Measurements from ENCODE around the gene SSTR3. TPM values are rescaled to one million over a fixed set of nuclear protein-coding genes. Genes with fewer than 3 reads are reported as not detected.
A peak's percentile ranks its signal among the peaks of the same experiment; 100 is the strongest.

Gene SSTR3
- total and polyA plus RNA-seq, 5 donors = not detected

DNA sequence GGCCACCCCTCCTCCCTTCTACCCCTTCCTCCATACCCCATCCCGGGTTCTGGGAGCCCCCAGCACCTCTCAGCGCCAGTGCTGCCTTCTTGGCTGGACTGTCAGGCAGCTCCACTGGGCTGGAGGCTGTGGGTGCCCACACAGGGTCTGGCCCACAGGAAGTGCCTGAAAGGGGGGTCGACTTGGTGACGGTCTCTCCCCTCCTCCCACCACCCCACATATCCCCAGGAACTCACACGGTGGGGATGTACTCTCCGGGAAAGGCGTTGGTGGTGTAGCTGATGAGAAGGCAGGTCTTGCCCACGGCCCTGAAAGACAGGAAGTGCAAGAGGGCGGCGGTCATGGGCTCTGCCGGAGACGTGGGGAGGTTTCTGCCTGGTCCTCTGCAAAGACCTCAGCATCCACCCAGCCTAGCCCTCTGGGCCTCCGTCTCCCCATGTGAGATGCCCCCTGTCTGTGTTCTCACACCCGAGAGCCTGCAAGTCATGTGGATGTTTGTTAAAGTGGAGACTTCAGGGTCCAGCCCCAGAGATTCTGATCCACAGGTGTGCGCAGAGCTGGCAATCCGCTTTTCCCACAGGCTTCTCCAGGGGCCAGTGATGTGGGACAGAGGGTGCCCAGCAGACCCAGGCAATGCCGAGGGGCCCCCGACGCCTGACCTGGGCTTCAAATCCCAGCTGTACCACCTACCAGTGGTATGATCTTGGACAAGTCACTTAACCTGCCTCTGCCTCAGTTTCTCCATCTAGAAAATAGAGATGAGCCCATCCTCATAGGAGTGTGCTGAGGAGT is 29.3 kb upstream of the SSTR3 start:
- Histone ChIP-seq H3K27me3 (ENCODE audit: control insufficient read depth, insufficient read depth) (no peaks in the 10 kb centered on the region), H3K4me3 (ENCODE audit: low read length) (no peak overlapping the region), H3K9me3 (ENCODE audit: control insufficient read depth, low read length) (no peaks in the 10 kb centered on the region), H3K4me1 (ENCODE audit: control insufficient read depth, insufficient read depth, low read length) (no peaks in the 10 kb centered on the region), H3K27ac (ENCODE audit: low read length) (no peak overlapping the region)
- intact Hi-C loops (cut with DNase I) = no loop called here
- WGBS = 49% methylated on average over 19 of the region's 19 CpGs
- peak in 1 of 3 donors; percentile 51 for DNase-seq
- ATAC-seq = peak in 1 of 2 donors; percentile 46

DNA sequence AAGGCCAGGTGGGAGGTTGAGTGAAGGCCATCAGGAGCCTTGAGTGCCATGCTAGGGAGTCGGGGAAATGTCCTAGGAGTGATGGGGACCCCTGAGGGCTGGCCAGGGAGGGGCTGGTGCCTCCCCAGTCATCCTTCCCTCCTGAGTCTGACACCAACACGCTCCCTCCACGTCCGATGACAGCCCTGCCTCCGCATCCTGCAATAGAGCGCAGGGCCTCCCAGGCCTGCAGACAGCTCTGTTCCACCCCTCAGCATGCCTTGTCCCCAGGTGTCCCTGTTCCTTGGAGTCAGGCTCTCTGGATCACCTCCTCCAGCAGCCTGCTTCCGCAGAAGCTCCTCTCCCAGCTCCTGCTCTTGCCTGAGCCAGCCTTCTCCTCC is 28.7 kb upstream of the SSTR3 start:
- peak in 1 of 3 donors; percentile 19 for DNase-seq
- ATAC-seq = no peak
- Histone ChIP-seq H3K27me3 (ENCODE audit: control insufficient read depth, insufficient read depth) (no peaks in the 10 kb centered on the region), H3K4me3 (ENCODE audit: low read length) (no peak overlapping the region), H3K4me1 (ENCODE audit: control insufficient read depth, insufficient read depth, low read length) (no peaks in the 10 kb centered on the region), H3K27ac (ENCODE audit: low read length) (no peak overlapping the region), H3K9me3 (ENCODE audit: control insufficient read depth, low read length) (no peaks in the 10 kb centered on the region)
- intact Hi-C loops (cut with DNase I) = no loop called here
- WGBS = 79% methylated on average over 7 of the region's 7 CpGs

- intact Hi-C loops (cut with DNase I) = no loop called here
- no peaks in the 10 kb centered on the region for H3K27me3 ChIP-seq (ENCODE audit: control insufficient read depth, insufficient read depth)
- DNase-seq = peak in 1 of 3 donors; percentile 20
- WGBS = 72% methylated on average over 11 of the region's 11 CpGs
- no peaks in the 10 kb centered on the region for H3K4me1 ChIP-seq (ENCODE audit: control insufficient read depth, insufficient read depth, low read length)
- H3K4me3 ChIP-seq (ENCODE audit: low read length) = no peak overlapping the region
- H3K27ac ChIP-seq (ENCODE audit: low read length) = no peak overlapping the region
- H3K9me3 ChIP-seq (ENCODE audit: control insufficient read depth, low read length) = no peaks in the 10 kb centered on the region
- ATAC-seq = no peak
Observed at GRCh38 chr22:37240240-37240940, 28.1 kb upstream of the SSTR3 start.

DNA sequence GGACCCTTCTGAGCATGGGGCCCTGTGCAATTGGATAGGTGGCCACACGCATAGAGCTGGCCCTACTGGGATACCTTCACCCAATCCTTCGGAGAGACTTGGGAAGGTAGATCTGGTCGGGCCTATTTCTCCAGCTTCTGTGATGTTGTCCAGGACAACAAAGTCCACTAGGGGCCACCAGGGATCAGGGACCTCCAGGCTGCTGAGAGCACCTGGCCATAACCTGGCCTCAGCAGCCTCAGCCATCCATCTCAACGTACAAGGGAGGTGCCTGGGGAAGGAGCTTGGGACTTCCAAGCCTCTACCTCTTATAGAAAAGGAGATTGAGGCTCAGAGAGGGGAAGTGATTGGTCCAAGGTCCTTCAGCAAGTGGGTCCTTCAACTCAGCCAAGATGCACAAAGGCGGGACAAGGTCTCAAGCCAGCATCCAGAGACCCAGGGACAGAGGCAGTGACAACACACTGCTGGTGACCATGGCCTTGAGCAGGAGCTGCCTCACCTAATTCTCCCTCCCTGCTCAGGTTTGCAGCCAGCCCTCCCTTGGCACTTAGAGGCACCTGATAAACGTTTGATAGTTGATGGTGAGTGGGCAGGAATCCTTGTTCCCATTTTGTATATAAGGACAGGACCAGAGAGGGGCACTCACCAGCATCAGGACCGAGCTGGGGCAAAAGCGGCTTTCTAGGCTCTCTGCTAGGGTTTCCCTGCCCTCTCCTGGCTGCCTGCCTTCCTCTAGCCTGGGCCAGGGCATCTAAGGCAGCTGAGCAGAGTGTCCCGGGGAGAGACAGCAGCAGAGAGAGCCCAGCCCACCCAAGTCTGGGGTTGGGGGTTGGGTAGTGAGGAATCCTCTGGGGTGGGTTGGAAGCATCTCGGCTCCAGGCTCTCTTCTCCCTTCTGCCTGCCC is 27.3 kb upstream of the SSTR3 start:
- Histone ChIP-seq H3K4me1 (ENCODE audit: control insufficient read depth, insufficient read depth, low read length) (no peaks in the 10 kb centered on the region), H3K4me3 (ENCODE audit: low read length) (no peak overlapping the region), H3K27ac (ENCODE audit: low read length) (no peak overlapping the region), H3K27me3 (ENCODE audit: control insufficient read depth, insufficient read depth) (no peaks in the 10 kb centered on the region), H3K9me3 (ENCODE audit: control insufficient read depth, low read length) (no peaks in the 10 kb centered on the region)
- DNase-seq = peak in 1 of 3 donors; percentile 19
- 66% methylated on average over 10 of the region's 10 CpGs for WGBS
- intact Hi-C loops (cut with DNase I) = no loop called here
- no peak for ATAC-seq

DNA sequence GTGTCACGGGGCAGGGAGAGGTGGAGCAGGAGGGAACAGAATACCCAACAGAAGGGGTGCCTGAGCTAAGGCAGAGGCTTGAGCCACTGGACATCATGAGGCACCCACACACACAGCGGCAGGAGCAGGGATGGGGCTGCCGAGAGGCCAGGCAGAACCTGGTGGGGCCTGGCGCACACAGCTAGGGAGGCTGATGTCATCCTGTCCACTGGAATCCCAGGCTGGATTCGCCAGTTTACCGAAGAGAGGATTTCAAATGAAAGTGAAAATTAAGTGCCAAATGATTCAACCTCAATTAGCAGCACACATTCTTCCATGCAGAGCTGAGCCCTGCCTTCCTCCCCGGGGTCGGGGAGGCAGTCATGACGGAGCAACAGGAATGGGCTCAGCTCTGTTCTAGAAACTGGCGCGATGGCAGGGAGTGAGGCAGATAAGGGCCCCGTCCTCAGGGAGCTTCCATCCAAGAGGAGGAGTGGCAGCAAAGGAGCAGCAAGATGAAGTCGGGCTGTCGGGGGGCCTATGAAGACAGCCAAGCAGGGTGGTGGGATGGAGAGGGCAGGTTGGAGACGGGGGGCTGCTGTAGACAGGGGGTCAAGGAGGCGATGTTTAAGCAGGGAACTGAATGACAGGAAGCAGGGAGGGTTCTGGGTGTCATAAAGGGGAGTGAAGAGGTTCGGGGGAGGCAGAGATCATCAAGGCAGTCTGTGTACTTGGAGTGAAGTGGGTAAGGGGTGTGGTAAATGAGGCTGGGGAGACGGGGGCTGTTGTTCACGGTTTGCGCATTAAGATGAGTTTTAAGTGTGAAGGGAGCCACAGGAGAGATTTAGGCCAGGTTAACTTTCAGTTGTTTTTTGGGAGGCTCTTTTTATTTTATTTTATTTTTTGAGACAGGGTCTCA is 25.3 kb upstream of the SSTR3 start:
- 60% methylated on average over 20 of the region's 20 CpGs for WGBS
- DNase-seq (peak in 1 of 3 donors; percentile 28), ATAC-seq (no peak)
- no peaks in the 10 kb centered on the region for H3K9me3 ChIP-seq (ENCODE audit: control insufficient read depth, low read length)
- intact Hi-C loops (cut with DNase I) = no loop called here
- no peaks in the 10 kb centered on the region for H3K4me1 ChIP-seq (ENCODE audit: control insufficient read depth, insufficient read depth, low read length)
- H3K27me3 ChIP-seq (ENCODE audit: control insufficient read depth, insufficient read depth) = no peaks in the 10 kb centered on the region
- no peak overlapping the region for H3K4me3 ChIP-seq (ENCODE audit: low read length)
- H3K27ac ChIP-seq (ENCODE audit: low read length) = no peak overlapping the region

GRCh38 chr22:37235897-37236607 is 23.8 kb upstream of the SSTR3 start:
- Histone ChIP-seq H3K4me3 (ENCODE audit: low read length) (no peak overlapping the region), H3K27me3 (ENCODE audit: control insufficient read depth, insufficient read depth) (no peaks in the 10 kb centered on the region), H3K4me1 (ENCODE audit: control insufficient read depth, insufficient read depth, low read length) (no peaks in the 10 kb centered on the region), H3K27ac (ENCODE audit: low read length) (no peak overlapping the region), H3K9me3 (ENCODE audit: control insufficient read depth, low read length) (no peaks in the 10 kb centered on the region)
- intact Hi-C loops (cut with DNase I) = no loop called here
- ATAC-seq = no peak
- DNase-seq = no peak
- 86% methylated on average over 3 of the region's 3 CpGs for WGBS

DNA sequence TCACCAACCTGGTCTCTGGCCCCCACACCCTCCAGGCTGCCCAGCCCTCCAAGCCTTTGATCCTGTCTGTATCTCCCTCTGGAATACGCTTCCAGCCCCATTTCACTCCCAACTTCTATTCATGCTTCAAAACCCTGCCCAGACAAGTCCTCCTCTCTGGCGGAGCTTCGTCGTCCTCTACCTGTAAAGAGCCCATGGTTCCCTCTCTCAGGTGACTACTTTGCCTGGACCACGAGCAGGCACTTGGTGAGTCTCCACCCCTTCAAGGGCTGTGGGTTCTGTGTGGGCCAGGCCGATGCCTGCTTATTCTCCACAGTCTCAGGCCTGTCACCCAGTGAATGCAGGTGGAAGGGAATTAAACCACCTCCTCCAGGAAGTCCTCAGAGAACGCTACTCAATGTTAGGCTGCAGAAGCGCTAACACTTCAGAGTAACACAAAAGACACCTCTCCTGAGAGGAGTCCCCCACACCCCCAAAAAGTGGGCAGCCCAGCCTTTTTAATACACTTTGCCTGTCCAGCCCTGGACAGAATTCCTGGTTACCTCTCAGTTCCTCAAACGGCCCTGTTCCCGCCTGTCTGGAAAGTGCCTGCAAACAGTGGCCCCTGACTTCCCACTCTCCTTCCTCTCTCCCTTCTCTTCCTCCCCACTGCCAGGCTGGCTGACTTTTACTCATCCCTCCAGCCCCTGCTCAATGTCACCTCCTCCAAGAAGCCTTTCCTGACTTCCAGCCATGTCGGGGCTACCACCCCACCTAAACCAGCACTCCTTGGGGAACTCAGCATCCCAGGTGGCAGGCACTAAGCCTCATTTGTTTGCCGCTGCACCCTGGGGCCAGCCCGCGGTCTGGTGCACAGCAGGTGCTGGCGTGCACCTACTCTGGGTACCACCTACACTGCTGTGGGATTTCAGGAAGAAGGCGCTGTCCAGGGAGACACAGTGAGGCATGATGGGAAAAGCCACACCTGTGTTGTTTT is 22.7 kb upstream of the SSTR3 start:
- Histone ChIP-seq H3K9me3 (ENCODE audit: control insufficient read depth, low read length) (no peaks in the 10 kb centered on the region), H3K4me3 (ENCODE audit: low read length) (no peak overlapping the region), H3K27ac (ENCODE audit: low read length) (no peak overlapping the region), H3K4me1 (ENCODE audit: control insufficient read depth, insufficient read depth, low read length) (no peaks in the 10 kb centered on the region), H3K27me3 (ENCODE audit: control insufficient read depth, insufficient read depth) (no peaks in the 10 kb centered on the region)
- WGBS = 80% methylated on average over 16 of the region's 16 CpGs
- ATAC-seq = no peak
- DNase-seq = peak in 1 of 3 donors; percentile 28
- intact Hi-C loops (cut with DNase I) = no loop called here

DNA sequence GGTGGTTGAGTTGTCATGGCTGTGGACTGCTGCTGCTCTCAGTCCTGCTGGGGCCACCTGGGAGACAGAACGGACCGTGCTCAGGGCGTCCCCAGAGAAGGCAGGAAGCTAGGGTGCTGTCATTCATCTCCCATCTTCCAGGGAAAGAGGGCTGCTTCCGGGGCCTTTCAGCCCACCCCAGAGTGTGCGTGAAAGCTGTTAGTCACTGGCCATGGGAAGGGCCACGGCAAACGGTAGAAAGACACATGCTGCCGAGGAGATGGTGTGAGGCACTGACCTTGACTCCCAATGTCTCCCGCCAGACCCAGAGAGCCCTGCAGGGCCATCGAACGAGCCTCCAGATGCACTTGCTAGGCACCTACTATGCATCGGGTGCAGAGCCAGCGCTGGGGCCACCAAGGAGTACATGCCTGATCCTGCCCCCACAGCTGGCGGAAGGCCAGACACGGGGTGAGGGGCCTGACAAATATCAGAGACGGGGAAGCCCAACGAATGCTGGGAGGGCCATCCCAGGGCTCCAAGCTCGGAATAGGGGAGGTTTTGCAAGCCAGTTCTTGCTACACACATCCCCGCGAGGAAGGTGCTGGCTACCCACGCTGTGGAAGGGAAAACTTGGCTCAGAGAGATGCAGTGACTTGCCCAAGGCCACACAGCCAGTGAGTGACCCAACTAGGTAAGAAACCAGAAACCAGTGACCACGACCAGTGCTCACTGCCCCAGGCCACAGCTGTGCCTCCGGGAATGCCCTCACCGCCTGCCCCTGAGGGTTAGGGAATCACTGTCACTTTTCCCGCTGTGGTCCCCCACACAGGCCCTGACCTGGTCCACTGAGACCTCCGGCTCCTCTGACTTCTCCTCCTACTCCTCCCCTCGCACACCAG is 21.7 kb upstream of the SSTR3 start:
- Histone ChIP-seq H3K4me3 (ENCODE audit: low read length) (no peak overlapping the region), H3K27me3 (ENCODE audit: control insufficient read depth, insufficient read depth) (no peaks in the 10 kb centered on the region), H3K27ac (ENCODE audit: low read length) (no peak overlapping the region), H3K4me1 (ENCODE audit: control insufficient read depth, insufficient read depth, low read length) (no peaks in the 10 kb centered on the region), H3K9me3 (ENCODE audit: control insufficient read depth, low read length) (no peaks in the 10 kb centered on the region)
- intact Hi-C loops (cut with DNase I) = no loop called here
- ATAC-seq (no peak), DNase-seq (peak in 1 of 3 donors; percentile 41)
- 51% methylated on average over 27 of the region's 27 CpGs for WGBS
